ENCODE measurements around the gene KLC1.
"Not testable (repeated sequence)": the region's sequence is repeated elsewhere in the genome, so short reads cannot be mapped to it uniquely, and the experiment has no call there.

Gene KLC1

DNA sequence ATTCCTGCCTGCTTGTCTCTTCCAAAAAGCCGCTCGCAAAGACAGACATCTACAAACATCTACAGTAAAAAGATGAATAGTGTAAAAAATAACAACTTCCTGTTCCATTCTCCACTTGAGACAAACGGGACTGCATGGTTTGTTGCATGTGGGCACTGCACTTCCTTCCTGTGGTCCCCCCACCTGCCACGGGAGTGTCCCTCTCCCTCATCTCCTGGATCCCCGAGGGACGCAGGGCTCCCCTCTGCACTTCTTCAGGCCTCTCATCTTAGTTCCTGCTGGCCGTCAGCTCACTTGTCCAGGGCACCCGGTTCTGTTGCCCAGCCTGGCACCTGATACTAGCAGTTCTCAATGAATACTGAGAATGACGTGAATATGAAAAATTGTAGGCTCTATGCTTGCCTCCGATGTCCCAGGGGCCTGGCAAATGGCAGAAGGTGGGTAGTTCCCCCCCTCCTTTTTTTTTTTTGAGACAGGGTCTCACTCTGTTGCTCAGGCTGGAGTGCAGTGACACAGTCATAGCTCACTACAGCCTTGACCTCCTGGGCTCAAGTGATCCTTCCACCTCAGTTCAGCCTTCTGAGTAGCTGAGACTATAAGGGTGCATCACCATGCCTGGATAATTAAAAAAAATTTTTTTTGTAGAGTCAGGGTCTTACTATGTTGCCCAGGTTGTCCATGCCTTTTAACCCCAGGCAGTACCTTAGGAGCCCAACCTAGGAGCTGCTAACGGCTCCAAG lies 3.5 kb upstream of the KLC1 start:
- no peak for DNase-seq (ENCODE audit: low read depth)

DNA sequence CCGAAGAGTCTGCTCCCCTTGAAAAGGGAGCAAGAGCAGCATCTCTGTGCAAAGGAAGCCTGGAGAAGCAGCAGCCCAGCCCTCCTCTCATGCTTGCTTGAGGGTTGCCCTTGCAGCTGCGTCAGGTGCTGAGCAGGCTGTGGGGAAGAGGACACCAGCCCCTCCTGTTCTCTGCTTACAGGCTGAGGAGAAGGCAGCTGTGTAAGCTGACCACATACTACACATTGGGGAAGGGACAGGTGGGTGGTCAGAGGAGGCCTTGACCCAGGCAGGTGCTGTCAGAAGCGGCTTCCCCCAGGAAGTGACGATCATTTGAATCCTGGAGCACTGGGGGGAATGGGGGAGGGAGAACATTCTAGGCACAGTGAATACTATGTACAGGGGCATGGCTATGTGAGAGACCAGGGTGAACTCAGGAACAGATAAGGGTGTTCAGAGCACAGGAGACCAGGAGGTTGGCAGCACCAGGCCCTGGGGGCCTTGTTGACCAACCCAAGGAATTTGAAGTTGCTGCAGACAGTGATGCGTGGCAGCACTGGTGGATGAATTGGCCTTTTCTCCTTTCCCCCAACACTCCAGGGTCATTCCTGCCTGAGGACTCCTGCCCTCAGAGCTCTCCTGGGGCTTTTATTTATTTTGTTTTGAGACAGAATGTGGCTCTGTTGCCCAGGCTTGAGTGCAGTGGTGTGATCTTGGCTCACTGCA lies 2.7 kb upstream of the KLC1 start:
- no peak for DNase-seq (ENCODE audit: low read depth)

DNA sequence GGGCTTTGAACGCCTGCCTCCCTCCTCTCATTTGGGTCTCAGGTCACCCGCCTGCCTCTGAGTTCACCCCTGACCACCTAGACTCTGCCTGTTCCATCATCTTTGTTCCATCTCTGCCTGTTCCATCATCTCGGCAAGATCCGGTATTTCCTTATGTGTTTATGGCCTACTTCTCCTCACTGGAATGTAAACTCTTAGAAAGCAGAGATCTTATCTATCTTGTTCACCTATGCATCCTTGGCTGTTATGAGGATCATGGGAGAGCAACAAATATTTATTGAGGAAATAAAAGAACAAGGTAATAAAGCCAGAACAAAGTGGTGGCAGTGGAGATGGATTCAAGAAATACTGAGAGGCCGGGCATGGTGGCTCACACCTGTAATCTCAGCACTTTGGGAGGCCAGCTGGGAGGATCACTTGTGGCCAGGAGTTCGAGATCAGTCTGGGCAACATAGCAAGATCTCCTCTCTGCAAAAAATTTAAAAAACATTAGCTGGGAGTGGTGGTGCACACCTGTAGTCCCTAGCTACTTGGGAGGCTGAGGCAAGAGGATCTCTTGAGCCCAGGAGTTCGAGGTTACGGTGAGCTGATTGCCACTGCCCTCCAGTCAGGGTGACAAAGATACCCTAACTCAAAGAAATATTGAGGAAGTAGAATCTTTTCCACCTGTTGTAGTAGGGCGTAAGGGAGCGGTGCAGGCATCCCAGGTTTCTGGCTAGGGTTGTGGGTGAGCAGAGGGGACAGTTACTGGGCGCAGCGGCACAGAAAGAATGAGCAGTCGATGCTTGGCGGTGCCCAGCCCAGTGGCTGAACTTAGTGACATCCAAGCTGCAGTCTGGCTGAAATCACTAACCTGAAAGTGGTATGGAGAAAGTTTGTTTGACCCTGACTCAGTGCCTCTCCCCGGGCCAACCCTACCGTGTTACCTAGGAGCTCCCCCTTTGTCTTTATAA lies 1.7 kb upstream of the KLC1 start:
- DNase-seq (ENCODE audit: low read depth), result peak; percentile 35

DNA sequence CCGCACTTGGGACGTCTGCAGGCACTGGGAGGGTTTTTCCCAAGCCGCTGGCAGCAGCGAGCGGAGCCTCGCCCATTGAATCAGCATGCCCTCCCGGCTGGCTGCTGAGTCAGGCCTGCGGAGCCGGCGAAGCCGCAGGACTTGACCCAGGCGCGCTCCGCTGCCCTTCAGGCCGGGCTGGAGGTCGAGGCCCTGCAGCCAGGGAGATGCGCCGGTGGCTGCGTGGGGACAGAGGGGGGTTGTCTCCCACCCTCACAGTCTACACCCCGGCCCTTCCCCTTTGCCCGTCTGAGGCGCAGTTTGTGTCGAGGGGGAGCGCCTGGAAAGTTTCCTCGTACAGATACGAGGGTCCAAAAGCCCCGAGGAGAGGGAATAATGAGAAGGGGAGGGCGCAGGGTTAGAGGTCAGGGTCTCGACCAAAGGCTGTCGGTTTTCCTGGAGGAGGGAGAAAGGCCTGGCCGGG lies 759 bp upstream of the KLC1 start:
- peak; percentile 94 for DNase-seq (ENCODE audit: low read depth)

DNA sequence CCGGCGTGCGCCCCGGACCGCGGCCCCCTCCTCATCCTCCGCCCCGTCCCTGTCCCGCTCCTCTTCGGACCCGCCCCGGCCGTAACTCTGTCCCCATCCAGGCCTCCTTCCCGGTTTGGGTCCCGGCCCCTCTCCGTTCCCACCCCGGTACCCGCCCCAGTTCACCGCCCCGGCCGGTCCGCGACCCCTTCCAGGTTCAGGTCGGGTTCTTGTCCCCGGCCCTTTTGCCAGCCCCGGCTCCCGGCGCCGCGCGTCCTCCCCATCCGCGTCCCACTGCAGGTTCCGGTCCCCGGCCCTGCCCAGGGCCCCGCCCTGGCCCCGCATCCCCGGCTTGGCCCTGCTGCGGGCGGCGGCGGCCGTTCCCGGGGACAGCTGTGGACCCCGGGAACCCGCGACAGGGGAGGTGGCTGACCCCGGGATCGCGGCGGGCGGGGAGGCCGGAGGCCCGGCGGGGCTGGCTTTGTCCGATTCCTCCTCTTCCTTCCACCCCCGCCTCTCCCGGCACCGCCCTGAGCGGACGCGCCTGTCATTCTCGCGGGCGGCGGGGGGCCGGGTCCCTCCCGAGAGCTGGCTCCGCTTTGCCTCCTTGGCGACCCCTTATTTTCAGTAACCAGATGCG lies 601 bp downstream of the KLC1 start:
- DNase-seq (ENCODE audit: low read depth), result peak; percentile 54

DNA sequence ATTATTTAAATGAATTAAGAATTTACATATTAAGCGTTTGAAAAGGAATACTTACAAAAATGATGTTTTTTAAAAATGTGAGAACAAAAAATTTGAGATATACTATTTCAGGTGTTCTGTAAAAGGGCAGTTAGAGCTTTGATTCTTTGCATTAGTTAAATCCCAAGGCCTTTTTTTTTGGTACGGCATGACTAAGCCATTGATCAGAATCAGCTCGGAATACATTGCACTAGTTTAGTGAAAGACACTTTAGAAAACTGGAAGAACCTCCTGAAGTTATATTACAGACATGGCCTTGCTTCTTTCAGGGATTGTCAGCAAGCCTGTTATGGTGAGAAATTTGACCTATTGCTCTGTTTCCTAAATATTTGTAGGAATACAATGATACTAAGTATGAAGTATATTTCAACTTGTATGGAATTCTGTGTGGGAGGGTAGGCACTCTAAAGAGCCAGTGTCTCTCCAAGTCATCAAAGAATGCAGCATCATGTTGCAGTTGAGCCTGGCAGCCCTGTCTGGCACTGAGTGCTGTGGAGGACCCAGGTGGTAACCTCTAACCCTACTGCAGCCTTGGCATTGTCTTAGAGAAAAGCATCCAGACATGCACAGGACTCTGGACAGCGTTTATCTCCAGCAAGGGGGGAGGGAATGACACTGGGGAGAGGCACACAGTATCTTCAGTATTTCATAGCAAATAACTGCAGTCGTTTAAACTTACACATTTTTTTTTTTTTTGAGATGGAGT lies 1.5 kb downstream of the KLC1 start:
- peak; percentile 61 for DNase-seq (ENCODE audit: low read depth)

DNA sequence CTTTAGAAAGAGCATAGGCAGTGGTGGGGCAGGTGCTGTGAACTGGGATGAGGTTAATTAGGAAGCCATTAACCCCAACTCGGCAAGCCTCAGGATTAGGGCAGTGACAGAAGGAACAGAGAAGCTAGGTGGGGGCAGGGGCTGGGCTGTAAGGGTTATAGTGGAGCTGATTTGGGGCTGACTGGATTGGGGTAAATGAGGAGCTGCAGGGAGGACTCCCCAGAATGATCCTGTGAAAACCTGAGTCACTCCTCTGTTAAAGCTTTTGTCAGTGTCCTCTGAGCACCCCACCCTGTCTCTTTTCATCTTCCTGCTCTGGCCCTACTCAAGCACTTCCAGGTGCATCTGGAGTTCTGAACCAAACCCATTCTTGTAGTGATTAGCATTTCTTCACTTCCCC lies 4.4 kb downstream of the KLC1 start:
- DNase-seq (ENCODE audit: low read depth), result no peak

DNA sequence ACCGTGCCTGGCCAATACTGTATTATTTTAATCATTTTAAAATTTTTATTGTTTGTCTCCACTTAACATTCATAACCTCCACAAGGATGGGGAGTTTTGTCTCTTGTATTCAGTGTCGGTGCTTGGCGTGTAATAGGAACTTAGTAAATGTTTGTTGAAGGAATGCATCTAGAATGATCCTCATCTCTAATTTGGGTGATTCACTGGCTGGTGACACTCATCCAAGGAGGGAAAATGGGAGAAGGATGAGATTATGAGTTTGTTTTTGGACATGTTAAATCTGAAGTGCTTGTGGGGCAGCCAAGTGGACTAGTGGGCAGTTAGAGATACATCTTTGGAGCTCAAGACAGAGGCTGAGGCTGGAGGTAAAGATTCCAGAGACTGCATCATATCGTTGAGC lies 5.1 kb downstream of the KLC1 start:
- no peak for DNase-seq (ENCODE audit: low read depth)

DNA sequence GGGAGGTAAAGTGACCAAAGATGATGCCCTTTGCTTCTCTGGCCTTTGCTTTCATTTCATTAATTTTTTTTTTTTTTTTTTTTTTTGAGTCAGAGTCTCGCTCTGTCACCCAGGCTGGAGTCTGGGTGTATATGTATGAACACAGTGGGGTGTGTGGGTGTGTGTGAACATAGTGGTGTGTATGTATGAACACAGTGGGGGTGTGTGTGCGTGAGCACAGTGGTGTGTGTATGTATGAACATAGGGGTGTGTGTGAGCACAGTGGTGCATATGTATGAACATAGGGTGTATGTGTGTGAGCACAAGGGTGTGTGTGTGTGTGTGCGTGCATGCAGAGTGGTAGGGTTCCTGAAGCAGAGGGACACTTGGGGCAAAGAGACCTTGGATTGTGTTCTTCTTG lies 9.6 kb downstream of the KLC1 start:
- no peak for DNase-seq (ENCODE audit: low read depth)

DNA sequence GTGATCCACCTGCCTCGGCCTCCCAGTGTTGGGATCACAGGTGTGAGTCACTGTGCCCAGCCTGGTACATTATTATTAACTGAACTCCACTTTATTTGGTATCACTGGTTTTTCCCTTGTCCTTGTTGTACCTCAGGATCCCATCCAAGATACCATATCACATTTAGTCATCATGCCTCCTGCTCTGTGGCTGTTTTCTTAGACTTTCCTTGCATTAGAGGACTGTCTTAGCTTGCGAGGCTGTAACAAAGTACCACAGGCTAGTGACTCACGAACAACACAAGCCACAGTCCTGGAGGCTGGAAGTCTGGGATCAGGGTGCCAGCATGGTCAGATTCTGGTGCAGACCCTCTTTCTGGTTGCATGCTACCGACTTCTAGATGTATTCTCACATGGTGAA lies 12.2 kb downstream of the KLC1 start:
- DNase-seq (ENCODE audit: low read depth), result peak; percentile 87

DNA sequence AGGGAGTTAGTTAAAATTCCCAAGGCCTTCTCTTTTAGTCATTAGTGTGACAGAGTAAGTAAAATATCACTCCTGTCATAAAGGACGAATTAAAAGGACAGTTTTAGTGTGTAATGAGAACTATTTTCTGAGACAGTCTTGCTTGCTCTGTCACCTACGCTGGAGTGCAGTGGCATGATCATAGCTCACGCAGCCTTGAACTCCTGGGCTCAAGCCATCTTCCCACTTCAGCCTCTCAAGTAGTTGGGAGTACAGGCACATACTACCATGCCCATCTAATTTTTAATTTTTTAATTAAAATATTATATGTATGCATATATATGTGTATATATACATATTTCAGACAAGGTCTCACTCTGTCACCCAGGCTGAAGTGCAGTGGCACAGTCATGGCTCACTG lies 17.2 kb downstream of the KLC1 start:
- no peak for DNase-seq (ENCODE audit: low read depth)

DNA sequence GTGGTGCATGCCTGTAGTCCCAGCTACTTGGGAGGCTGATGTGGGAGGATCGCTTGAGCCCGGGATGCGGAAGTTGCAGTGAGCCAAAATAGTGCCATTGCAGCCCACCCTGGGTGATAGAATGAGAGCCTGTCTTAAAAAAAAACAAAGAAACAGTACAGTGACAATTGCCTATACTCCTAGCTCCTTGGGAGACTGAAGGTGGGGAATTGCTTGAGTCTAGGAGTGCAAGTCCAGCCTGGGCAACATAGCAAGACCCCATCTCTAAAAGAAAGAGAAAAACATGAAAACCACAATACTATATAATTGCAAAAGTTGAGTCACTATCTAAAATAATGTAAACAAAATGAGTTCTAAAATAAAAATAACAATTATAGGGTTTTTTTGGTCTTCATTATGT lies 20.0 kb downstream of the KLC1 start:
- DNase-seq (ENCODE audit: low read depth), result no peak

DNA sequence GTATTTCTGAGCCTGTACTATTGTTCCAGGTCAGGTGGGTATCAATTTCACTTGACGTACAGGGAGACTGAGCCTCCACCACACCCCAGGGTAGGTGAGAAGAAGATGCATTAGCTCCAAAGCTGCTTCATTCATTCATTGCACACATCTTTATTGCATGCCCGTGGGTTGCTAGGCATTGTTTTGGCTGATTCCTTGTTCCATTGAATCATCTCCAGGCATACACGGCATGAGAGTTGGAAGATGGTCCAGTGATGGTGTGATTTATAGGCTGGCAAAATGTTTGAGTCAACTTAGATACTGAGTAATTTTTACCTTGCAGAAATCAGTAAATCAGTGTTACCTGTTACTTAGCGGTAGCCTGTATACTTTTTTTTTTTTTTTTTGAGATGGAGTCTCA lies 21.2 kb downstream of the KLC1 start:
- DNase-seq (ENCODE audit: low read depth), result no peak

DNA sequence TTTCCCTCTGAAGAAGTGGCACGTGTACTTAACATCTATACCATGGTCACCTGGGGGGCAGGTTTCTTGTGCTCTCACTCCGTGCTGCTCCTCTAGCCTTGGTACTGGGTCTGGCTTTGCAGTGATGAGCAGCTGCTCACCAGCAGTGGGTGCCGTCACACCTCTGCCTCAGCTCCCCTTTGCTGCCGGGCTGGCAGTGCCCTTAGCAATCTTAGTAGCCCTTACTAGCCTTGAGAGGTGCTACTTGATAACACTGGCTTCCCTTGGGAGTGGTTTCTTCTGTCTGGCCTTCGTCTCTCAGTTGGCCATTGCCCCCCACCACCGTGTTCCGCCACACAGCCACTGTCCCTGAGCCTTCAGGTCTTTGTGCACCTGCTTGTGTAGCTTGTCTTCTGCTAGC lies 22.6 kb downstream of the KLC1 start:
- DNase-seq (ENCODE audit: low read depth), result no peak

DNA sequence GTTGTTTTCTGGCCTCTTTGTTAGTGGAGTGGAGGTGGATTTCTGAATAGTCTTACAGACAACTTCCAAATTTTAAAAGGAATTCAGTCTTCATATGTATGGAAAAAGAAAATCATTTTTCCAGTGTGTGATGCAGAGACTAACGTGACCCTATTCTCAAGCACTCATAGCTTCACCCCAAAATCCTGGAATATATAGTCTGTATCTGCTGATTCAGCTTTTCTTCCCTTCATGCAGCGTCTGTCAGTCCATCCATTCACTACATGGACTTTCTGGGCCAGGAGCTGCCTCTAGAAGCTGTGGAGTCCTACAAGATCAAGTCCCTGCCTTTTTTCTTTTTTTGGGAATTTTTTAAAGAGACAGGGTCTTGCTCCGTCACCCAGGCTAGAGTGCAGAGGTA lies 23.8 kb downstream of the KLC1 start:
- DNase-seq (ENCODE audit: low read depth), result no peak

DNA sequence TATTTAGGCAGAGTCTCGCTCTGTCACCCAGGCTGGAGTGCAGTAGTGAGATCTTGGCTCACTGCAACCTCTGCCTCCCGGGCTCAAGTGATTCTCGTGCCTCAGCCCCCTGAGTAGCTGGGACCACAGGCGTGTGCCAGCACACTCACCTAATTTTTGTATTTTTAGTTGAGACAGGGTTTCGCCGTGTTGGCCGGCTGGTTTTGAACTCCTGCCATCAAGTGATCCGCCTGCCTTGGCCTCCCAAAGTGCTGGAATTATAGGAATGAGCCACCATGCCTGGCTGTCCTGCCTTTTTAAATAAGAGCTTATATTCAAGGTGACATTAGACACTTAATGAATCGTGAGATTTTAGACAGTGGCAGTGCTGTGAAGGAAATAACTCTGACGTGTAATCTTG lies 24.3 kb downstream of the KLC1 start:
- DNase-seq (ENCODE audit: low read depth), result not testable (repeated sequence)

DNA sequence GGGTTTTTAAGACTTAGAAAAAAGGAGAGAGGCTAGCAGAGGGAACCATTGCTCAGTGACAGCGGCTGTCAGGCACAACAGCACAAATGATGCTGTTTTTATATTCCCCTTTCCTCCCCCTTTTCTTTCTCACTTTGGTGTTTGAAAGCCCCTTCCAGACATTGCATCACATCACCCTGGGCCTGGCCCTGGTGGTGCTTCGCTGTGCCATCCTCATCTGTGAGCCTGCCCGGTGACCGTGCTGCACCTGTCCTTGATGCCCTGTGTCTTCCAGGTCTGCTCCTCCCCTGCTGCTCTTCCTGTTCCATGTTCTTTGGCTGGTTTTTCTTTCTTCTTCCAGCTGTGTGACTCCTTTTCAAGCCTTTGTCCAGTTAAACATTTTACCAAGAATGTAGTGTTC lies 24.8 kb downstream of the KLC1 start:
- no peak for DNase-seq (ENCODE audit: low read depth)

DNA sequence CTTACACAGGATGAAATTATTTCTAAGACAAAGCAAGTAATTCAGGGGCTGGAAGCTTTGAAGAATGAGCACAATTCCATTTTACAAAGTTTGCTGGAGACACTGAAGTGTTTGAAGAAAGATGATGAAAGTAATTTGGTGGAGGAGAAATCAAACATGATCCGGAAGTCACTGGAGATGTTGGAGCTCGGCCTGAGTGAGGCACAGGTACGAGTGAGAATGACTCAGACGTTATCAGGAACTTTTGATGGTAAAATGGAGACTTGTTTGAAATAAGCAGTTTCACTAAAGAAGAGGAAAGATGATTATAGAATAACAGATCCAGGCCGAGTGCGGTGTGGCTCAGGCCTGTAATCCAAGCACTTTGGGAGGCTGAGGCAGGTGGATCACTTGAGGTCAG lies 25.6 kb downstream of the KLC1 start:
- DNase-seq (ENCODE audit: low read depth), result no peak

DNA sequence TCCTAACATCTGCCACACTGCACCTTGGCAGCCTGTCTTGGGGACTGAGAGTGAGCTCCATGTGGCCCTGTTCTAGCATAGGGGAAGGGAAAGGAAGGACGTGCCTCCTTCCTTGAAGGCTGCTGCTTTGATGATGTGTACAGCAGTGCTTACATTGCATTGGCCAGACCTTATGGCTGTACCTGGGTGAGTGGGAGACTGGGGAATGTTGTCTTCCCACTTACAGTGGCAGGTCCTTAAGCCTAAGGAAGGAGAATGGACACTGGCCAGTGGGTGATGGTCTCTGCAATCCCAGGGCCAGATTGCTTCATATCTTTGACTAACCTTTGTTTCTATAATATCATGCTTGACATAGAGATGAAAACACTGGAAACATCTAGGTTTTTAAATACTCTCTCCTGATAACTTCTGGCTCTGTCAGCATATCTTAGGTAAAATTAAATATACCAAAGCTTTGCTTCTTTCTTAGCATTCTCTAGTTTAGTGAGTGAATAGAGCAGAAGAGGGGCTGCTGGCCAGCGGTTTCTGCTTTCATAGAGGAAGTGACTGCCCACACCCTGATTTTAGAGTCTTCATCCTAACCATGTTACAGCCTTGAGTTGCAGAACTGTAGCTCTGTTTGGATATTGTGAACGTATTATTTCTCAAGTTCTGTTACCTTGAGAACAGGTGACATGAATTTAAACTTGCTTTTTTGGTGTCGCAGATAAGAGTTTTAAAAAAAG lies 27.2 kb downstream of the KLC1 start:
- DNase-seq (ENCODE audit: low read depth), result peak; percentile 28

DNA sequence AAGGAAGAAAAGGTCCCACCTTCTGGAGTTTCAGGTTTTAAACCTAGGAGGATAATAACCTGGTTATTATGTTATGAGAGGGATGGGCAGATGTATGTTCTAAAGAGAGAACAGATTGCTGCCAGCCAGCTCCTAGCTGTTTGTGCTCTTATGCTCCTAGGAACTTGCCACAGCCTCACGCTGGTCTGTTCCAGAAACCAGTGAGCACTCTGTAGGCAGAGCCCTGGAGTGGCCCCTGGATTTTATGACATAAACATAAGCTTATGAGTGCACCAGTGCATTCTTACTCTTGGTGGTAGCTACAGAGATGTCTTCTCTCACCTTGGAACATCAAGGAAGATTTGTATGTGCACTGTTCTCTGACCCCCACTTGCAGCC lies 27.7 kb downstream of the KLC1 start:
- no peak for DNase-seq (ENCODE audit: low read depth)

DNA sequence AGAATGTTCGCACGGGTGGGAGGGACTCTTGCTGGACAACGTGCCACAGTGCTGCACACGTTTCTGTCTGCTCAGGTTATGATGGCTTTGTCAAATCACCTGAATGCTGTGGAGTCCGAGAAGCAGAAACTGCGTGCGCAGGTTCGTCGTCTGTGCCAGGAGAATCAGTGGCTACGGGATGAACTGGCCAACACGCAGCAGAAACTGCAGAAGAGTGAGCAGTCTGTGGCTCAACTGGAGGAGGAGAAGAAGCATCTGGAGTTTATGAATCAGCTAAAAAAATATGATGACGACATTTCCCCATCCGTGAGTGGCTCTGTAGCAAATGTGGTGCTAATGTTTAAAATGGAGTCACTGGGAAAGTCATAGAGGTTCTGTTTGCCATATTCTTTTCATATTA lies 28.5 kb downstream of the KLC1 start:
- DNase-seq (ENCODE audit: low read depth), result peak; percentile 87

All from ELR (cell line).